ENCODE results near the gene STAU1.

- TF ChIP-seq PPARA (CRISPR knock-in tag; IDR thresholded peaks at IDR 0.05; ENCODE audit: borderline replicate concordance) = no peak
- no peak for TF ChIP-seq OSR1 (CRISPR knock-in tag; IDR thresholded peaks at IDR 0.05)
- no peak for TF ChIP-seq ZC3H10 (CRISPR knock-in tag; IDR thresholded peaks at IDR 0.05)
- no peak for TF ChIP-seq TOX (CRISPR knock-in tag; IDR thresholded peaks at IDR 0.05; ENCODE audit: borderline replicate concordance)
- no peak for TF ChIP-seq CREB5 (CRISPR knock-in tag; IDR thresholded peaks at IDR 0.05; ENCODE audit: low read depth)
- TF ChIP-seq, protein P1, sequence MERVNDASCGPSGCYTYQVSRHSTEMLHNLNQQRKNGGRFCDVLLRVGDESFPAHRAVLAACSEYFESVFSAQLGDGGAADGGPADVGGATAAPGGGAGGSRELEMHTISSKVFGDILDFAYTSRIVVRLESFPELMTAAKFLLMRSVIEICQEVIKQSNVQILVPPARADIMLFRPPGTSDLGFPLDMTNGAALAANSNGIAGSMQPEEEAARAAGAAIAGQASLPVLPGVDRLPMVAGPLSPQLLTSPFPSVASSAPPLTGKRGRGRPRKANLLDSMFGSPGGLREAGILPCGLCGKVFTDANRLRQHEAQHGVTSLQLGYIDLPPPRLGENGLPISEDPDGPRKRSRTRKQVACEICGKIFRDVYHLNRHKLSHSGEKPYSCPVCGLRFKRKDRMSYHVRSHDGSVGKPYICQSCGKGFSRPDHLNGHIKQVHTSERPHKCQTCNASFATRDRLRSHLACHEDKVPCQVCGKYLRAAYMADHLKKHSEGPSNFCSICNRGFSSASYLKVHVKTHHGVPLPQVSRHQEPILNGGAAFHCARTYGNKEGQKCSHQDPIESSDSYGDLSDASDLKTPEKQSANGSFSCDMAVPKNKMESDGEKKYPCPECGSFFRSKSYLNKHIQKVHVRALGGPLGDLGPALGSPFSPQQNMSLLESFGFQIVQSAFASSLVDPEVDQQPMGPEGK (CRISPR knock-in tag; IDR thresholded peaks at IDR 0.05; ENCODE audit: borderline replicate concordance) = no peak
- no peak for TF ChIP-seq ZFP30 (CRISPR knock-in tag; IDR thresholded peaks at IDR 0.05)
- no peak for TF ChIP-seq TCF4 (CRISPR knock-in tag; IDR thresholded peaks at IDR 0.05; ENCODE audit: borderline replicate concordance)
- TF ChIP-seq RARB (CRISPR knock-in tag; IDR thresholded peaks at IDR 0.05) = no peak
- TF ChIP-seq ZFP3 (CRISPR knock-in tag; IDR thresholded peaks at IDR 0.05) = no peak
- no peak for TF ChIP-seq TSHZ2 (CRISPR knock-in tag; IDR thresholded peaks at IDR 0.05)
- no peak for TF ChIP-seq SNAI2 (CRISPR knock-in tag; IDR thresholded peaks at IDR 0.05)
- no peak for TF ChIP-seq ARNTL (CRISPR knock-in tag; IDR thresholded peaks at IDR 0.05; ENCODE audit: borderline replicate concordance, low read depth)
- no peak for TF ChIP-seq ZNF70 (CRISPR knock-in tag; IDR thresholded peaks at IDR 0.05)
Observed at GRCh38 chr20:49228676-49229075, 40.5 kb upstream of the STAU1 start.
